HG03442 (cell line): Measurements from ENCODE around the gene PRKCH.
A peak's percentile ranks its signal among the peaks of the same experiment; 100 is the strongest.
"Not testable (repeated sequence)": the region's sequence is repeated elsewhere in the genome, so short reads cannot be mapped to it uniquely, and the experiment has no call there.

ENCODE experiments used
- ATAC-seq: cut with Tn5 transposase; IDR thresholded peaks from one replicate; pipeline ENCODE4 v1.9.1; 2021; ENCODE audit warnings: mild to moderate bottlenecking, moderate library complexity; ENCODE audit not compliant: unreplicated experiment

Gene PRKCH

DNA sequence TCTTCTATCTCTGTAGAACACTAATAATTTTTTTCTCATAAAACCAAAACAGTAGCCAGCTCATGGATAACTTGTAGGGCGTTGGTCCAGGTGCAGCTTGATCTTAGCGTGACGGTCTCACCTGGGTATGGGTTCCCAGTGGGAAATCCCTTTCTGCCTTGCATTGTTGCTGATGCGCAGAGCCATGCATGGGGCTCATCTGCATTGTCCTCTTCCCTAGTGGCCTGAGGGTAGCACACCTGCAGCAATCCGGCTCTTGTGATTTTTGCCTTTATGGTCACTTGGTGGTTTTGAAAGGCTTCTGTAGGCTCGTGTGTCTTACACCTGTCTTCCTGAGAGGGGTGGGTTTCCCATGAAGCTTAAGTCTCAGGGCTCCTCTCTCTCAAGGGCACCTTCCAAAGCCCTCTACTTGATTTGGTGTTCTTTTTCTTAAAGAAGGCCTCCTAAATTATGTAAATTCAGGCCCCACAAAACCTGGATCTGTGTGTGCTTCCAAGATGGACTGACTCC, 130.6 kb downstream of the PRKCH start:
- ATAC-seq: no peak

DNA sequence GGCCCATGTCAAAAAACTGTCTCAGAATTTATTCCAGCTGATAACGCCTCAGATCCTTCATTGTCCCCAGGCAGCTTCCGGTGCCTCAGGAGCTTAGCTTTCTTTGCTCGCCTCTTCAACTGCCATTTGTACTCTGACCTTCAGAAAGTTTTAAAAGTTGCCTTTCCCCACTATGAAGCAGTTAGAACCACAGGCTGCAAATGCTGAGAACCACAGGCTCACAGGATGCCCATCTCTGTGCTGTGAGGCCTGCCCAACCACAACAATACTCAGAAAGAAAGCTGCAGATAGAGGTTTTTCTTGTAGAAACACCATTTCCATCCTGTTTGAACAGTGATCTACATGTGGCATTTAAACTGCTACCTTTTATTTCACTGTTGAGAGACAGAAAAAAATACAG, 131.1 kb downstream of the PRKCH start:
- peak; percentile 51 for ATAC-seq

GRCh38 chr14:61453103-61453767, 131.9 kb downstream of the PRKCH start:
- ATAC-seq: no peak

DNA sequence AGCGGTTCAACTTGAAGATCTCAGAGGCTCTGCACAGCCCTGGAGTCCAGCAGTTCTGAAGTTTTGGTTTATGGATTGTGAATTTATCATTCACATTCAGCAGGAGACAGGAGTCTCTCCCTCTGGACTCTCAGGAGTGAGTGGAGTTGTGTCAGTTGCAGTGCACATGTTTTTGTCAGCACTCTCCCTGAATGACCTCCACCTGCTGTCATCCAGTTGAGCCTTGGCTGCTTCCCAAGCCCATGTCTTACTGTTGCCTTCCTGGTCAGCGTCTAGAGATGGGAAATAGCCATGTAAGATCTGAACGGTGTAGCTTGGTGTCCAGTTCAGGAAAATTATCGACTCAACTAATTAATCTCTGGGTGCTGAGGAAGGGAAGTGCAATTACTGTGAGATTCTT, 133.2 kb downstream of the PRKCH start:
- no peak for ATAC-seq

- ATAC-seq: no peak
Observed at GRCh38 chr14:61455351-61455750, 134.0 kb downstream of the PRKCH start.

GRCh38 chr14:61456720-61457119, 135.3 kb downstream of the PRKCH start:
- ATAC-seq: peak; percentile 71

GRCh38 chr14:61458766-61459165, 137.4 kb downstream of the PRKCH start:
- ATAC-seq: no peak

DNA sequence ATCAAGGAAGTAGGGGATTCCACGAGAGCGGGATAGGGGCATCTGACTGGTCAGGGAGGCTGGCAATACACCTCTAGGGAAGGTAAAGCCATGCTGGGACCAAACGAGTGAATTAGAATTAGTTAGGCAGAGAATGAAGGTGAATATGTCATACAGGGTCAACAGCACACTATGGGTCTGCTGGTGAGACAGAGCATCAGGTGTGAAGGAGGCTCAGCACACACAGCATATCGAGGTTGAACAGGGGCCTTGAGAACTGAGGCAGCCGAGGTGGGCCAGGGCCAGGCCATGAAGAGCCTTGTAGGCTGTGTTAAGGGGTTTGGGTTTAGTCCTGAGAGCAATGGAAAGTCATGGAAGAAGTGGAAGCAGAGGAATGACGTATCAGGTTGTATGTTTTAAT, 137.8 kb downstream of the PRKCH start:
- no peak for ATAC-seq

GRCh38 chr14:61460063-61460462, 138.7 kb downstream of the PRKCH start:
- no peak for ATAC-seq

GRCh38 chr14:61460718-61461611, 139.6 kb downstream of the PRKCH start:
- ATAC-seq: no peak

DNA sequence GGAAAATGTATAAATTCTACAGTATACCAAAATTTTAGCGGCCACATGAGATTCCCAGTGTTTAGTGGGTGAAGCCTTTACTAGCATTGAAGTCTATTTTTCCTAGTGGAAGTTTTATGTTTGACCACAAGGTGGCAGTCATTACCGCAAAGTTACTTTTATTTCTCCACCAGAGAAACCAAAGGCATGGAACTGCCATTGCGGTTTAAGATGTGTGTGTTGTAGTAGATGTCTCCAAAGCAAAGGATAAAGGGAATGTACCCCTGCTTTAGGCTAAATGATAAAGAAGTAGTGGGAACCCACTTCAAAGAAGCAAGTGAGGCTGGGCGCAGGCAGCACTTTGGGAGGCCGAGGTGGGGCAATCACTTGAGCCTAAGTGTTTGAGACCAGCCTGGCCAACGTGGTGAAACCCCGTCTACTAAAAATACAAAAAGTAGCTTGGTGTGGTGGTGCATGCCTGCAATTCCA, 140.5 kb downstream of the PRKCH start:
- no peak for ATAC-seq

- ATAC-seq: no peak
Observed at GRCh38 chr14:61462566-61463193, 141.3 kb downstream of the PRKCH start.

GRCh38 chr14:61463664-61464285, 142.4 kb downstream of the PRKCH start:
- no peak for ATAC-seq

GRCh38 chr14:61464539-61465320, 143.4 kb downstream of the PRKCH start:
- not testable (repeated sequence) for ATAC-seq

GRCh38 chr14:61466249-61466904, 145.0 kb downstream of the PRKCH start:
- ATAC-seq: no peak

DNA sequence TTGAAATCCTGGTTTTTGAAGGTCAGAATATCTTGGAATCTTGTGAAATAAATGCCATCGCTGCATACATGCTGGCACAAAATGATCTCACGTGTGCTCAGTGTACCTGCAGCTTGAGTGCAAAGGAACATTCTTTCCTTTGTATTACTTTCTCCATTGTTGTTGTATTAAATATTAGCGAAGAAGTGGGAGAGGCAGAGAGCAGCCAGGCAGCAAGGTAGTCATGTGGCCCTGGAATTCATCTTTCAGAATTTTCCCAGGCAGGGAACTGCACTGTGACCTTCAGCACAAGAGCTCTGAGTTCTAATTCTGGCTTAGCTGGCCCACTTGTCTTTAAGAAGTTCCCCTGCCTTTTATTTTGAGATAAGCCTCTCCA, 145.5 kb downstream of the PRKCH start:
- ATAC-seq: no peak

- ATAC-seq: no peak
Observed at GRCh38 chr14:61467296-61467695, 145.9 kb downstream of the PRKCH start.

GRCh38 chr14:61468063-61468825, 146.9 kb downstream of the PRKCH start:
- ATAC-seq: no peak

GRCh38 chr14:61469781-61470180, 148.4 kb downstream of the PRKCH start:
- no peak for ATAC-seq
